ENCODE results near the gene OR2J1. TPM values are rescaled to one million over a fixed set of nuclear protein-coding genes. Genes with fewer than 3 reads are reported as not detected.
"Not testable (repeated sequence)": the region's sequence is repeated elsewhere in the genome, so short reads cannot be mapped to it uniquely, and the experiment has no call there.

The OR2J1 gene
- total RNA-seq, 4 donors from 2014 or later: not detected

GRCh38 chr6:29141606-29142005 lies 42.3 kb downstream of the OR2J1 start:
- H3K27ac ChIP-seq: no peak overlapping the region
- no peaks in the 10 kb centered on the region for H3K9me3 ChIP-seq
- no peak overlapping the region for H3K4me3 ChIP-seq
- no peak for DNase-seq
- intact Hi-C loops (cut with DNase I; ENCODE audit: low total_unique reads): no loop called here
- H3K27me3 ChIP-seq: no peaks in the 10 kb centered on the region
- no peaks in the 10 kb centered on the region for H3K36me3 ChIP-seq
- no peaks in the 10 kb centered on the region for H3K4me1 ChIP-seq
- no peak for TF ChIP-seq CTCF (IDR thresholded peaks at IDR 0.05)
- TF ChIP-seq POLR2A (IDR thresholded peaks at IDR 0.05): no peak

- Histone ChIP-seq H3K27ac (no peak overlapping the region), H3K27me3 (no peaks in the 10 kb centered on the region), H3K4me3 (no peak overlapping the region), H3K36me3 (no peaks in the 10 kb centered on the region), H3K9me3 (no peaks in the 10 kb centered on the region), H3K4me1 (no peaks in the 10 kb centered on the region)
- DNase-seq: no peak
- no peak for TF ChIP-seq POLR2A (IDR thresholded peaks at IDR 0.05)
- TF ChIP-seq CTCF (IDR thresholded peaks at IDR 0.05): no peak
- intact Hi-C loops (cut with DNase I; ENCODE audit: low total_unique reads): no loop called here
These were observed 43.0 kb downstream of the OR2J1 start for GRCh38 chr6:29142309-29142708.

GRCh38 chr6:29146179-29146578 lies 46.9 kb downstream of the OR2J1 start:
- H3K4me3 ChIP-seq: no peak overlapping the region
- TF ChIP-seq POLR2A (IDR thresholded peaks at IDR 0.05) (no peak), CTCF (IDR thresholded peaks at IDR 0.05) (no peak)

GRCh38 chr6:29147074-29147473 lies 47.8 kb downstream of the OR2J1 start:
- Histone ChIP-seq H3K4me1 (no peaks in the 10 kb centered on the region), H3K27me3 (no peaks in the 10 kb centered on the region), H3K27ac (no peak overlapping the region), H3K36me3 (no peaks in the 10 kb centered on the region), H3K9me3 (no peaks in the 10 kb centered on the region), H3K4me3 (no peak overlapping the region)
- TF ChIP-seq CTCF (IDR thresholded peaks at IDR 0.05) (no peak), POLR2A (IDR thresholded peaks at IDR 0.05) (no peak)
- intact Hi-C loops (cut with DNase I; ENCODE audit: low total_unique reads): no loop called here
- no peak for DNase-seq

More at GRCh38 chr6:29146179-29146578, 46.9 kb downstream of the OR2J1 start:
- Histone ChIP-seq H3K36me3 (no peaks in the 10 kb centered on the region), H3K4me1 (no peaks in the 10 kb centered on the region), H3K9me3 (no peaks in the 10 kb centered on the region), H3K27ac (no peak overlapping the region), H3K27me3 (no peaks in the 10 kb centered on the region)
- no peak for DNase-seq
- intact Hi-C loops (cut with DNase I; ENCODE audit: low total_unique reads): no loop called here

- H3K27me3 ChIP-seq; H3K9me3 ChIP-seq; H3K27ac ChIP-seq; H3K36me3 ChIP-seq; H3K4me3 ChIP-seq; H3K4me1 ChIP-seq; DNase-seq; intact Hi-C loops (cut with DNase I; ENCODE audit: low total_unique reads): not testable (repeated sequence)
These were observed 50.2 kb downstream of the OR2J1 start for GRCh38 chr6:29149444-29149843.

Other genes starting within 250 kb of the OR2J1 start
- 100 to 1,000 TPM in 1 of 4 donors, 10 to 100 TPM in 3; 24.6 to 108 (median 48.7) TPM for gene TRIM27, start 175.5 kb upstream of the OR2J1 start, total RNA-seq
- 1 to 10 TPM in 2 of 4 donors, under 1 TPM in 2; 0.51 to 4.1 (median 1.1) TPM for gene ZNF311, start 94.2 kb upstream of the OR2J1 start, total RNA-seq
- gene OR2W1, start 54.3 kb upstream of the OR2J1 start, total RNA-seq: not detected
- not detected for gene OR2B3, start 12.2 kb upstream of the OR2J1 start, total RNA-seq
- gene OR2J3, start 8.6 kb downstream of the OR2J1 start, total RNA-seq: not detected
- 10 to 100 TPM in 1 of 4 donors, not detected in 3; 11.8 TPM for gene OR2J2, start 71.4 kb downstream of the OR2J1 start, total RNA-seq
- not detected for gene OR14J1, start 202.2 kb downstream of the OR2J1 start, total RNA-seq

All from uterus (tissue), 4 donors.